HepG2 (cell line): Measurements from ENCODE around the gene MADCAM1. TPM values are rescaled to one million over a fixed set of nuclear protein-coding genes. Genes with fewer than 3 reads are reported as not detected.

ENCODE experiments used
- ADNP ChIP-seq: sonication (generic); formaldehyde crosslinking; IDR thresholded peaks from 2 replicates; pipeline ENCODE4 v1.4.0; 2020; ENCODE audit warnings: missing genetic modification reagents
- EEA1 ChIP-seq: sonication (generic); formaldehyde crosslinking; IDR thresholded peaks from 2 replicates; pipeline ENCODE4 v1.5.1; 2020; ENCODE audit warnings: mild to moderate bottlenecking, missing genetic modification reagents, borderline replicate concordance
- HOXA7 ChIP-seq: sonication (generic); formaldehyde crosslinking; IDR thresholded peaks from 2 replicates; pipeline ENCODE4 v1.8.1; 2022; ENCODE audit warnings: mild to moderate bottlenecking, missing genetic modification reagents, moderate library complexity
- ISX ChIP-seq: sonication (generic); formaldehyde crosslinking; conservative IDR thresholded peaks from 2 replicates; pipeline ENCODE4 v1.5.0; 2020; ENCODE audit warnings: missing genetic modification reagents
- KDM5A ChIP-seq: fragments of 200-600 bp; sonication (generic); IDR thresholded peaks from 2 replicates; pipeline ENCODE4 v1.7.0; 2018; ENCODE audit warnings: antibody characterized with exemption, mild to moderate bottlenecking, low read length, borderline replicate concordance
- MXI1 ChIP-seq: IDR thresholded peaks from 3 replicates; pipeline ENCODE4 v1.6.1; 2012; ENCODE audit warnings: low read depth, low read length, inconsistent platforms, borderline replicate concordance
- NFATC3 ChIP-seq: sonication (generic); formaldehyde crosslinking; IDR thresholded peaks from 2 replicates; pipeline ENCODE4 v1.5.1; 2020; ENCODE audit warnings: mild to moderate bottlenecking, missing genetic modification reagents
- NFIB ChIP-seq: sonication (generic); formaldehyde crosslinking; IDR thresholded peaks from 2 replicates; pipeline ENCODE4 v1.9.0; 2021; ENCODE audit warnings: missing genetic modification reagents, mild to moderate bottlenecking, borderline replicate concordance
- PITX1 ChIP-seq: sonication (generic); formaldehyde crosslinking; IDR thresholded peaks from 2 replicates; pipeline ENCODE4 v1.5.1; 2020; ENCODE audit warnings: mild to moderate bottlenecking, missing genetic modification reagents
- POGZ ChIP-seq: sonication (generic); formaldehyde crosslinking; IDR thresholded peaks from 2 replicates; pipeline ENCODE4 v1.4.0; 2020; ENCODE audit warnings: mild to moderate bottlenecking, missing genetic modification reagents
- SMAD1 ChIP-seq: sonication (generic); formaldehyde crosslinking; IDR thresholded peaks from 2 replicates; pipeline ENCODE4 v1.4.0; 2020; ENCODE audit warnings: missing genetic modification reagents, low read depth, mild to moderate bottlenecking, borderline replicate concordance
- SRF ChIP-seq: IDR thresholded peaks from 2 replicates; pipeline ENCODE4 v1.6.1; 2011; ENCODE audit warnings: mild to moderate bottlenecking, low read depth, low read length, moderate library complexity
- SYNCRIP ChIP-seq: fragments of 200-400 bp; formaldehyde crosslinking; IDR thresholded peaks from 2 replicates; pipeline ENCODE4 v1.6.1; 2018; ENCODE audit warnings: mild to moderate bottlenecking, low read depth, low read length; ENCODE audit not compliant: insufficient read depth
- ZBTB3 ChIP-seq: sonication (generic); formaldehyde crosslinking; IDR thresholded peaks from 2 replicates; pipeline ENCODE4 v1.4.0; 2020; ENCODE audit warnings: low read depth, mild to moderate bottlenecking, moderate library complexity, missing genetic modification reagents, borderline replicate concordance
- ZBTB42 ChIP-seq: sonication (generic); formaldehyde crosslinking; IDR thresholded peaks from 2 replicates; pipeline ENCODE4 v1.5.0; 2020; ENCODE audit warnings: mild to moderate bottlenecking, missing genetic modification reagents
- ZFP41 ChIP-seq: sonication (generic); formaldehyde crosslinking; IDR thresholded peaks from 2 replicates; pipeline ENCODE4 v1.4.0; 2020; ENCODE audit warnings: mild to moderate bottlenecking, missing genetic modification reagents, borderline replicate concordance
- ZNF326 ChIP-seq: sonication (generic); formaldehyde crosslinking; IDR thresholded peaks from 2 replicates; pipeline ENCODE4 v1.4.0; 2020; ENCODE audit warnings: missing genetic modification reagents, borderline replicate concordance
- ZNF343 ChIP-seq: sonication (generic); formaldehyde crosslinking; IDR thresholded peaks from 2 replicates; pipeline ENCODE4 v1.4.0; 2020; ENCODE audit warnings: mild to moderate bottlenecking, missing genetic modification reagents
- ZNF570 ChIP-seq: sonication (generic); formaldehyde crosslinking; IDR thresholded peaks from 2 replicates; pipeline ENCODE4 v1.4.0; 2020; ENCODE audit warnings: mild to moderate bottlenecking, missing genetic modification reagents, borderline replicate concordance
- ZNF614 ChIP-seq: IDR thresholded peaks from 2 replicates; pipeline ENCODE4 v1.6.1; 2018; ENCODE audit warnings: missing biosample characterization, missing genetic modification reagents, inconsistent platforms, borderline replicate concordance
- ZNF724P ChIP-seq: sonication (generic); formaldehyde crosslinking; IDR thresholded peaks from 2 replicates; pipeline ENCODE4 v1.8.0; 2022; ENCODE audit warnings: missing genetic modification reagents, borderline replicate concordance
- ZNF772 ChIP-seq: sonication (generic); formaldehyde crosslinking; IDR thresholded peaks from 2 replicates; pipeline ENCODE4 v1.5.0; 2020; ENCODE audit warnings: mild to moderate bottlenecking, missing genetic modification reagents
- ZNF777 ChIP-seq: sonication (generic); formaldehyde crosslinking; IDR thresholded peaks from 2 replicates; pipeline ENCODE4 v1.4.0; 2020; ENCODE audit warnings: missing genetic modification reagents
- ZNF841 ChIP-seq: sonication (generic); formaldehyde crosslinking; IDR thresholded peaks from 2 replicates; pipeline ENCODE4 v1.8.1; 2023; ENCODE audit warnings: missing genetic modification reagents, borderline replicate concordance
- polyA plus RNA-seq, 8 experiments: library from polyadenylated mRNA; depleted of rRNA in 3 of 8; stranded (reverse) in 7 of 8; unstranded in 1 of 8; fragments of >200 nt; fragmentation: Illumina TruSeq in 4 of 8; extraction: Trizol in 4 of 8; gene quantifications; 2 replicates each; pipeline versions ENCODE4 v1.2.1 to v1.2.3, GENCODE V29; 2011 to 2016; ENCODE audit warnings: low read depth in 4 of 8, missing spikeins in 1 of 8, mixed read lengths in 1 of 8; ENCODE audit not compliant: insufficient read depth in 1 of 8
- total RNA-seq, 5 experiments: library from RNA; depleted of rRNA; stranded (reverse); fragments of >200 nt; fragmentation: Illumina TruSeq; extraction: Trizol; gene quantifications; 2 replicates each; pipeline ENCODE4 v1.2.3, GENCODE V29; 2016; ENCODE audit warnings: low read depth in 1 of 5
- TF ChIP-seq, protein P1 (sequence below): sonication (generic); formaldehyde crosslinking; IDR thresholded peaks from 2 replicates; pipeline ENCODE4 v1.4.0; 2020; ENCODE audit warnings: missing genetic modification reagents
- TF ChIP-seq, protein P2 (sequence below): IDR thresholded peaks from 2 replicates; pipeline ENCODE4 v1.6.1; 2016; ENCODE audit warnings: low read depth, control low read depth
- TF ChIP-seq, protein P3 (sequence below): sonication (generic); formaldehyde crosslinking; IDR thresholded peaks from 2 replicates; pipeline ENCODE4 v1.5.0; 2020; ENCODE audit warnings: missing genetic modification reagents, mild to moderate bottlenecking, borderline replicate concordance

MADCAM1 gene
- total and polyA plus RNA-seq, 2 of the 13 experiments (the other 11 are each of a cell fraction or from before 2014, with no cell fraction given): 0.29 to 0.33 TPM

DNA sequence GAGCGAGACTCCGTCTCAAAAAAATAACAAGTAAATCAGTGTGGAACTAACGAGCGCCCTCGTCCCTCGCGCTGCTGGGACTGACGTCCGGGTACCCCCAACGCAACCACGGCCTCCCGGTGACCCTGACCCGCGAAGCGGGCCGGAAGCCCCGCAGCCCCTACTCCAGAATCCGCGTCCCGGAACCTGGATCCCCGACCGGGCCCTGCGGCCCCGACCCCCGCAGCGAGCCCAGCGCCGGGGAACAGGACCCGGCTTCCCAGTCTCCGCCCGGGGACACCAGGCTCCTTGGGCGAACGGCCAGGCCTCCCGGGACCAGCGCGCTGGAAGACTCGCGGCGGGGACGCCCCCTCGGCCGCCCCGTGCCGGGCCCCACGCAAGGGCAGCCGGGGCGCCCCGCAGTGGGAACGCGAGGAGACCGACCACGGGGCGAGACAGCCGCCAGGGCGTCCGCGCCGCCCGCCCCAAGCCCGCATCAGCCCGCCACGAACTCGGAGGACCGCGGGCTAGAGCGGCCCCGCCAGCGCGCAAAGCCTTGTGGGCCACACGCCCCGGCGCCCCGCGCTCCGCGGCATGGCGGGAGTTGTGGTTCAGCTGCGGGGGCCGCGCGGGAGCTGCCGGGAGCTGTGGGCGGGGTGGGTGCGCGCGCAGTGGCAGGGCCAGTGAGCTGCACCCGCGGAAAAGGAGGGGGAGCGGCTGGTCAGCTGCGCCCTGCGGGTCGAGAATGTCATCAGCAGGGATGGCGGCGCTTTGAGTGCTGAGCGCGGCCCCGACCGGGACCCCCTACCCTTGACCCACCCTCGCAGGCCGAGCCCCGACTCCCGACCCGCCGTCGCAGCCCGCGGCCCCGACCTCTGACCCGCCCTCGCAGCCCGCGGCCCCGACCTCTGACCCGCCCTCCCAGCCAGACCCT is 7.5 kb upstream of the MADCAM1 start (continued):
- TF ChIP-seq, protein P1, sequence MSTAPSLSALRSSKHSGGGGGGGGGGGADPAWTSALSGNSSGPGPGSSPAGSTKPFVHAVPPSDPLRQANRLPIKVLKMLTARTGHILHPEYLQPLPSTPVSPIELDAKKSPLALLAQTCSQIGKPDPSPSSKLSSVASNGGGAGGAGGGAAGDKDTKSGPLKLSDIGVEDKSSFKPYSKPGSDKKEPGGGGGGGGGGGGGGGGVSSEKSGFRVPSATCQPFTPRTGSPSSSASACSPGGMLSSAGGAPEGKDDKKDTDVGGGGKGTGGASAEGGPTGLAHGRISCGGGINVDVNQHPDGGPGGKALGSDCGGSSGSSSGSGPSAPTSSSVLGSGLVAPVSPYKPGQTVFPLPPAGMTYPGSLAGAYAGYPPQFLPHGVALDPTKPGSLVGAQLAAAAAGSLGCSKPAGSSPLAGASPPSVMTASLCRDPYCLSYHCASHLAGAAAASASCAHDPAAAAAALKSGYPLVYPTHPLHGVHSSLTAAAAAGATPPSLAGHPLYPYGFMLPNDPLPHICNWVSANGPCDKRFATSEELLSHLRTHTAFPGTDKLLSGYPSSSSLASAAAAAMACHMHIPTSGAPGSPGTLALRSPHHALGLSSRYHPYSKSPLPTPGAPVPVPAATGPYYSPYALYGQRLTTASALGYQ (CRISPR knock-in tag): peak; percentile 87; the same call in 1 of the 2 replicates
- no peak for TF ChIP-seq SYNCRIP
- TF ChIP-seq ZFP41 (CRISPR knock-in tag): no peak
- no peak for TF ChIP-seq NFIB (CRISPR knock-in tag)
- TF ChIP-seq PITX1 (CRISPR knock-in tag): no peak
- TF ChIP-seq ZNF570 (CRISPR knock-in tag): no peak
- no peak; the same call in 2 of the 3 replicates for TF ChIP-seq MXI1
- TF ChIP-seq ZNF724P (CRISPR knock-in tag): no peak
- TF ChIP-seq ZNF614 (CRISPR knock-in tag): no peak
- TF ChIP-seq KDM5A: peak; percentile 59; the same call in 1 of the 2 replicates
- TF ChIP-seq ZNF841 (CRISPR knock-in tag): no peak
- no peak for TF ChIP-seq ZNF772 (CRISPR knock-in tag)
- no peak for TF ChIP-seq ADNP (CRISPR knock-in tag)
- TF ChIP-seq ZBTB3 (CRISPR knock-in tag): no peak
- no peak for TF ChIP-seq HOXA7
- peak; percentile 69 for TF ChIP-seq SRF
- no peak for TF ChIP-seq POGZ (CRISPR knock-in tag)
- no peak for TF ChIP-seq NFATC3 (CRISPR knock-in tag)
- peak; percentile 74; the same call in 1 of the 2 replicates for TF ChIP-seq ZNF343 (CRISPR knock-in tag)
- TF ChIP-seq EEA1 (CRISPR knock-in tag): no peak
- peak; percentile 79 for TF ChIP-seq ZNF777 (CRISPR knock-in tag)
- no peak for TF ChIP-seq ZNF326 (CRISPR knock-in tag)
- no peak for TF ChIP-seq ZBTB42 (CRISPR knock-in tag)
- no peak for TF ChIP-seq ISX
- no peak for TF ChIP-seq SMAD1 (CRISPR knock-in tag)
- TF ChIP-seq, protein P2, sequence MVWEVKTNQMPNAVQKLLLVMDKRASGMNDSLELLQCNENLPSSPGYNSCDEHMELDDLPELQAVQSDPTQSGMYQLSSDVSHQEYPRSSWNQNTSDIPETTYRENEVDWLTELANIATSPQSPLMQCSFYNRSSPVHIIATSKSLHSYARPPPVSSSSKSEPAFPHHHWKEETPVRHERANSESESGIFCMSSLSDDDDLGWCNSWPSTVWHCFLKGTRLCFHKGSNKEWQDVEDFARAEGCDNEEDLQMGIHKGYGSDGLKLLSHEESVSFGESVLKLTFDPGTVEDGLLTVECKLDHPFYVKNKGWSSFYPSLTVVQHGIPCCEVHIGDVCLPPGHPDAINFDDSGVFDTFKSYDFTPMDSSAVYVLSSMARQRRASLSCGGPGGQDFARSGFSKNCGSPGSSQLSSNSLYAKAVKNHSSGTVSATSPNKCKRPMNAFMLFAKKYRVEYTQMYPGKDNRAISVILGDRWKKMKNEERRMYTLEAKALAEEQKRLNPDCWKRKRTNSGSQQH (CRISPR knock-in tag): peak; percentile 89
- TF ChIP-seq, protein P3, sequence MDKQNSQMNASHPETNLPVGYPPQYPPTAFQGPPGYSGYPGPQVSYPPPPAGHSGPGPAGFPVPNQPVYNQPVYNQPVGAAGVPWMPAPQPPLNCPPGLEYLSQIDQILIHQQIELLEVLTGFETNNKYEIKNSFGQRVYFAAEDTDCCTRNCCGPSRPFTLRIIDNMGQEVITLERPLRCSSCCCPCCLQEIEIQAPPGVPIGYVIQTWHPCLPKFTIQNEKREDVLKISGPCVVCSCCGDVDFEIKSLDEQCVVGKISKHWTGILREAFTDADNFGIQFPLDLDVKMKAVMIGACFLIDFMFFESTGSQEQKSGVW (CRISPR knock-in tag): no peak
